ENCODE measurements around the gene NAPG.
"Not testable (repeated sequence)": the region's sequence is repeated elsewhere in the genome, so short reads cannot be mapped to it uniquely, and the experiment has no call there.

NAPG gene

DNA sequence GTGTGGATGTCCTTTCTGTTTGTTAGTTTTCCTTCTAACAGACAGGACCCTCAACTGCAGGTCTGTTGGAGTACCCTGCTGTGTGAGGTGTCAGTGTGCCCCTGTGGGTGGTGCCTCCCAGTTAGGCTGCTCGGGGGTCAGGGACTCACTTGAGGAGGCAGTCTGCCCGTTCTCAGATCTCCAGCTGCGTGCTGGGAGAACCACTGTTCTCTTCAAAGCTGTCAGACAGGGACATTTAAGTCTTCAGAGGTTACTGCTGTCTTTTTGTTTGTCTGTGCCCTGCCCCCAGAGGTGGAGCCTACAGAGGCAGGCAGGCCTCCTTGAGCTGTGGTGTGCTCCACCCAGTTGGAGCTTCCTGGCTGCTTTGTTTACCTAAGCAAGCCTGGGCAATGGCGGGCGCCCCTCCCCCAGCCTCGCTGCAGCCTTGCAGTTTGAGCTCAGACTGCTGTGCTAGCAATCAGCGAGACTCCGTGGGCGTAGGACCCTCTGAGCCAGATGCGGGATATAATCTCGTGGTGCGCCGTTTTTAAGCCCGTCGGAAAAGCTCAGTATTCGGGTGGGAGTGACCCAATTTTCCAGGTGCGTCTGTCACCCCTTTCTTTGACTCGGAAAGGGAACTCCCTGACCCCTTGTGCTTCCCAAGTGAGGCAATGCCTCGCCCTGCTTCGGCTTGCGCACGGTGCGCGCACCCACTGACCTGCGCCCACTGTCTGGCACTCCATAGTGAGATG lies 52.2 kb downstream of the NAPG start:
- not testable (repeated sequence) for H2BK120ac ChIP-seq (ENCODE audit: low read depth, low read length); H2BK12ac ChIP-seq (ENCODE audit: low read length); H3K4ac ChIP-seq (ENCODE audit: low read length); H3K23ac ChIP-seq (ENCODE audit: low read depth, low read length, poor library complexity); DNase-seq (ENCODE audit: low spot score); H4K91ac ChIP-seq (ENCODE audit: low read depth, low read length, poor library complexity); H3K18ac ChIP-seq (ENCODE audit: low read length); H3K27ac ChIP-seq (replicated peaks; ENCODE audit: low read length); H3K27me3 ChIP-seq (ENCODE audit: control insufficient read depth in 3 of 3, insufficient read depth in 3 of 3, low read depth in 1 of 3, low read length in 3 of 3); H3K4me2 ChIP-seq (ENCODE audit: insufficient read depth, low read length, poor library complexity, severe bottlenecking); H3K4me3 ChIP-seq (ENCODE audit: low read length in 2 of 2); H2AK5ac ChIP-seq (ENCODE audit: low read depth, low read length); H3K9ac ChIP-seq (ENCODE audit: low read depth, low read length, poor library complexity); H3K9me3 ChIP-seq (replicated peaks in 1 of 2; ENCODE audit: control insufficient read depth in 2 of 2, insufficient read depth in 1 of 2, low read depth in 1 of 2, low read length in 2 of 2); H3K14ac ChIP-seq (ENCODE audit: low read length); H3K4me1 ChIP-seq (ENCODE audit: control insufficient read depth in 2 of 2, insufficient read depth in 1 of 2, low read depth in 1 of 2, low read length in 2 of 2); H4K8ac ChIP-seq (ENCODE audit: low read depth, low read length); H3K79me1 ChIP-seq (ENCODE audit: low read depth, low read length); H3K36me3 ChIP-seq (replicated peaks in 1 of 2; ENCODE audit: control insufficient read depth in 2 of 2, insufficient read depth in 2 of 2, low read length in 2 of 2); H2BK5ac ChIP-seq (ENCODE audit: low read length); H2BK15ac ChIP-seq (ENCODE audit: low read length)
- no CpG with 5 or more reads among the region's 25 CpGs for WGBS, 2 donors (ENCODE audit: extremely low coverage in 2 of 2, insufficient read length in 2 of 2, insufficient replicate concordance in 1 of 2)
- peak overlapping the region; percentile 45 for H2AFZ ChIP-seq (ENCODE audit: low read length)

DNA sequence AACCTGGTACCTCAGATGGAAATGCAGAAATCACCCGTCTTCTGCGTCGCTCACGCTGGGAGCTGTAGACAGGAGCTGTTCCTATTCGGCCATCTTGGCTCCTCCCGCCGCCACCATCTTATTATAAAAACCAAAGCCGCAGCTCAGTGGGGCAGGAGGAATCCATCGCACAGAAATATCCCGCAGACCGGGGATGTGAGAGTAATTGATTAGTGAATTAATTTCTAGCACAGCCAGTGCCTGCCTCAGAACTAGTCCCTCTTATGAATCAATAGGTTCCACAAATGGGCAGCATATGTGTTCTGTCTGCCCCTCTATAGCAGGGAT lies 52.7 kb downstream of the NAPG start:
- not testable (repeated sequence) for H3K9me3 ChIP-seq (replicated peaks in 1 of 2; ENCODE audit: control insufficient read depth in 2 of 2, insufficient read depth in 1 of 2, low read depth in 1 of 2, low read length in 2 of 2); H3K23ac ChIP-seq (ENCODE audit: low read depth, low read length, poor library complexity); H2BK120ac ChIP-seq (ENCODE audit: low read depth, low read length); H3K9ac ChIP-seq (ENCODE audit: low read depth, low read length, poor library complexity); H3K27me3 ChIP-seq (ENCODE audit: control insufficient read depth in 3 of 3, insufficient read depth in 3 of 3, low read depth in 1 of 3, low read length in 3 of 3); H2BK5ac ChIP-seq (ENCODE audit: low read length); DNase-seq (ENCODE audit: low spot score); H4K91ac ChIP-seq (ENCODE audit: low read depth, low read length, poor library complexity); H3K27ac ChIP-seq (replicated peaks; ENCODE audit: low read length); H4K8ac ChIP-seq (ENCODE audit: low read depth, low read length); H3K18ac ChIP-seq (ENCODE audit: low read length); H3K4ac ChIP-seq (ENCODE audit: low read length); H3K36me3 ChIP-seq (replicated peaks in 1 of 2; ENCODE audit: control insufficient read depth in 2 of 2, insufficient read depth in 2 of 2, low read length in 2 of 2); H3K14ac ChIP-seq (ENCODE audit: low read length); H2BK12ac ChIP-seq (ENCODE audit: low read length); H3K4me3 ChIP-seq (ENCODE audit: low read length in 2 of 2); H2BK15ac ChIP-seq (ENCODE audit: low read length); H3K4me1 ChIP-seq (ENCODE audit: control insufficient read depth in 2 of 2, insufficient read depth in 1 of 2, low read depth in 1 of 2, low read length in 2 of 2); H3K4me2 ChIP-seq (ENCODE audit: insufficient read depth, low read length, poor library complexity, severe bottlenecking); H2AK5ac ChIP-seq (ENCODE audit: low read depth, low read length); H3K79me1 ChIP-seq (ENCODE audit: low read depth, low read length)
- no CpG with 5 or more reads among the region's 11 CpGs for WGBS, 2 donors (ENCODE audit: extremely low coverage in 2 of 2, insufficient read length in 2 of 2, insufficient replicate concordance in 1 of 2)
- H2AFZ ChIP-seq (ENCODE audit: low read length): peak overlapping the region; percentile 22

DNA sequence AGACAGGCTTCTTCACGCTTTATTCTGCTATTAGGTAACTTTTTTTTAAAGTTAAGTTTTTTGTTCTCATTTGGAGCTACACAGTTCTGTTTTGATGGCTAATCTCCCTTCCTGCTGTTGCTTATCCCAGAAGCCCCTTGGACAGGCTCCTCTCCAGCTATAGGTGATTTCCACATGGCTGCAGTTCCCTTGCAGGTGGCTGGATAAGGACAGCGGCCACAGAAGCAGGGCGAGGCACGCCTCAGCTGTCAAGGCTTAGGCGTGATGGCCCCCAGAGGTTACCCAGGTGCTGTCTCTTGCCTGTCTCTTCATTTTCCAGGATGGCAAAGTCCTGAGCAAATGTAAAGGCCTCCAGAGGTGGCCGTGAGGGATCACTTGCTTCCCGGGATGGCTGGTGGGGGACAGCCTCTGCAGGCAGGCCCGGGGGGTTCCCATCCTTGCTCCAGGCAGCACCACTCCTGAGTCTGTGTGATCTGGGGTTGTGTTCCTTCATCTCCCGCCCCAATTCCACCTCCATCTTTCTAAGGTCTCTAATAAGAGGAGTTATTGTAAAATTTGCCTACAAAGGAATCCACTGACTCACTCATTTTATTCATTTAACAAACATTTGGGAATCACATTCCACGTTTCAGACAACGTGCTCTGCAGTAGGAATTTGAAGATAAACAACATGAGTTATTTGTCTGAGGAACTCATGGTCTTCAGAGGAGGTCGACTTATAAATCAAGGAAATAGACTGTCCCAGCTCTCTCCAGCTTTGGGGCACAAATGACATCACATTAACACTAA lies 53.4 kb downstream of the NAPG start:
- Histone ChIP-seq H4K91ac (ENCODE audit: low read depth, low read length, poor library complexity) (no peak overlapping the region), H3K4me3 (ENCODE audit: low read length in 2 of 2) (no peak overlapping the region), H3K18ac (ENCODE audit: low read length) (no peak overlapping the region), H3K27ac (replicated peaks; ENCODE audit: low read length) (no peak overlapping the region), H3K4me2 (ENCODE audit: insufficient read depth, low read length, poor library complexity, severe bottlenecking) (no peak overlapping the region), H4K8ac (ENCODE audit: low read depth, low read length) (no peak overlapping the region), H3K4ac (ENCODE audit: low read length) (no peak overlapping the region), H3K36me3 (replicated peaks in 1 of 2; ENCODE audit: control insufficient read depth in 2 of 2, insufficient read depth in 2 of 2, low read length in 2 of 2) (no peaks in the 10 kb centered on the region), H3K14ac (ENCODE audit: low read length) (no peak overlapping the region), H3K27me3 (ENCODE audit: control insufficient read depth in 3 of 3, insufficient read depth in 3 of 3, low read depth in 1 of 3, low read length in 3 of 3) (no peaks in the 10 kb centered on the region), H3K9me3 (replicated peaks in 1 of 2; ENCODE audit: control insufficient read depth in 2 of 2, insufficient read depth in 1 of 2, low read depth in 1 of 2, low read length in 2 of 2) (peaks cover 6 to 8% of the 10 kb centered on the region in 2 donors), H3K23ac (ENCODE audit: low read depth, low read length, poor library complexity) (no peak overlapping the region), H3K4me1 (ENCODE audit: control insufficient read depth in 2 of 2, insufficient read depth in 1 of 2, low read depth in 1 of 2, low read length in 2 of 2) (no peaks in the 10 kb centered on the region), H2BK120ac (ENCODE audit: low read depth, low read length) (no peak overlapping the region), H2AFZ (ENCODE audit: low read length) (peak overlapping the region; percentile 47), H3K9ac (ENCODE audit: low read depth, low read length, poor library complexity) (no peak overlapping the region), H2AK5ac (ENCODE audit: low read depth, low read length) (peak overlapping the region; percentile 25), H3K79me1 (ENCODE audit: low read depth, low read length) (no peaks in the 10 kb centered on the region), H2BK15ac (ENCODE audit: low read length) (no peak overlapping the region), H2BK5ac (ENCODE audit: low read length) (no peak overlapping the region), H2BK12ac (ENCODE audit: low read length) (no peak overlapping the region)
- no peak for DNase-seq (ENCODE audit: low spot score)
- no CpG with 5 or more reads among the region's 12 CpGs for WGBS, 2 donors (ENCODE audit: extremely low coverage in 2 of 2, insufficient read length in 2 of 2, insufficient replicate concordance in 1 of 2)

DNA sequence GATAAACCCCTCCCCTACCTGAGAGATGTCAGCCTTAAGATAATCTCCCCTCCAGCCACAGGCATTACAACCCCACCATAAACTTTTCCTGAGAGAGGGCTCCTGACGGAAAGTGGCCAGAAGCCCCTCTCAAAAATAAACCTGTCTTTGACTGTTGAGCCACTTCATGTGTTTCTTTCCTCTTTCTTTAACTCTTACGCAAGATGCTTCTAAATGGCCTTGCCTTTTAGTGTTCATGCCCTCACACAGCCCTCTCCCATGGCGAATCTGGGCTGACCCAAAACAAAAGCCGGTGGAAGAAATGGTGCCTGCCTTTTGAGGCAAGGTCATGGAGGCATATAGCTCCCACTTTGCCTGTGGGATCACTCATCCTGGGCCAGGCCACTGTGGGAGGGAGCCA lies 54.4 kb downstream of the NAPG start:
- no peaks in the 10 kb centered on the region for H3K27me3 ChIP-seq (ENCODE audit: control insufficient read depth in 3 of 3, insufficient read depth in 3 of 3, low read depth in 1 of 3, low read length in 3 of 3)
- H4K8ac ChIP-seq (ENCODE audit: low read depth, low read length): no peak overlapping the region
- H2AFZ ChIP-seq (ENCODE audit: low read length): no peak overlapping the region
- H3K4ac ChIP-seq (ENCODE audit: low read length): no peak overlapping the region
- no peak overlapping the region for H2BK12ac ChIP-seq (ENCODE audit: low read length)
- H3K4me1 ChIP-seq (ENCODE audit: control insufficient read depth in 2 of 2, insufficient read depth in 1 of 2, low read depth in 1 of 2, low read length in 2 of 2): no peaks in the 10 kb centered on the region
- H3K9ac ChIP-seq (ENCODE audit: low read depth, low read length, poor library complexity): no peak overlapping the region
- no peak overlapping the region for H2BK120ac ChIP-seq (ENCODE audit: low read depth, low read length)
- no peak overlapping the region for H3K14ac ChIP-seq (ENCODE audit: low read length)
- H2AK5ac ChIP-seq (ENCODE audit: low read depth, low read length): no peak overlapping the region
- no peak overlapping the region for H3K4me2 ChIP-seq (ENCODE audit: insufficient read depth, low read length, poor library complexity, severe bottlenecking)
- no peaks in the 10 kb centered on the region for H3K36me3 ChIP-seq (replicated peaks in 1 of 2; ENCODE audit: control insufficient read depth in 2 of 2, insufficient read depth in 2 of 2, low read length in 2 of 2)
- H2BK5ac ChIP-seq (ENCODE audit: low read length): no peak overlapping the region
- no CpG with 5 or more reads among the region's 4 CpGs for WGBS, 2 donors (ENCODE audit: extremely low coverage in 2 of 2, insufficient read length in 2 of 2, insufficient replicate concordance in 1 of 2)
- no peak overlapping the region for H3K27ac ChIP-seq (replicated peaks; ENCODE audit: low read length)
- no peak overlapping the region for H3K23ac ChIP-seq (ENCODE audit: low read depth, low read length, poor library complexity)
- peaks cover 6 to 8% of the 10 kb centered on the region in 2 donors for H3K9me3 ChIP-seq (replicated peaks in 1 of 2; ENCODE audit: control insufficient read depth in 2 of 2, insufficient read depth in 1 of 2, low read depth in 1 of 2, low read length in 2 of 2)
- H3K79me1 ChIP-seq (ENCODE audit: low read depth, low read length): no peaks in the 10 kb centered on the region
- H2BK15ac ChIP-seq (ENCODE audit: low read length): no peak overlapping the region
- H3K18ac ChIP-seq (ENCODE audit: low read length): no peak overlapping the region
- no peak overlapping the region for H3K4me3 ChIP-seq (ENCODE audit: low read length in 2 of 2)
- no peak for DNase-seq (ENCODE audit: low spot score)
- no peak overlapping the region for H4K91ac ChIP-seq (ENCODE audit: low read depth, low read length, poor library complexity)
